Effector memory CD8-positive, alpha-beta T cell (primary cell): Measurements from ENCODE around the gene EMSY.

Source experiments
- ATAC-seq: fragments of 150-1000 bp; cut with Tn5 transposase; replicated peaks from 2 replicates; pipeline ENCODE4 v1.10.0; 2021; ENCODE audit warnings: mild to moderate bottlenecking, moderate library complexity
- DNase-seq, 3 experiments: peaks; one replicate each; pipeline ENCODE4 v3.0.0; 2021
- H3K27ac Mint-ChIP-seq, 2 donors: one replicate each; pipeline ENCODE4 v1.8.0; 2022; ENCODE audit warnings: mild to moderate bottlenecking in 2 of 2, mixed read lengths in 2 of 2, moderate library complexity in 2 of 2
- H3K27me3 Mint-ChIP-seq, 2 donors: one replicate each; pipeline ENCODE4 v1.8.0; 2022; ENCODE audit warnings: mixed read lengths in 2 of 2
- H3K36me3 Mint-ChIP-seq: one replicate; pipeline ENCODE4 v1.8.0; 2022; ENCODE audit warnings: mild to moderate bottlenecking, moderate library complexity, mixed read lengths; ENCODE audit not compliant: insufficient read depth
- H3K4me1 Mint-ChIP-seq, 2 donors: one replicate each; pipeline ENCODE4 v1.8.0; 2022; ENCODE audit warnings: low read depth in 2 of 2, mixed read lengths in 2 of 2
- H3K4me3 Mint-ChIP-seq, 2 donors: one replicate each; pipeline ENCODE4 v1.8.0; 2022; ENCODE audit warnings: mild to moderate bottlenecking in 2 of 2, mixed read lengths in 2 of 2, moderate library complexity in 2 of 2
- H3K9me3 Mint-ChIP-seq, 2 donors: one replicate each; pipeline ENCODE4 v1.8.0; 2022; ENCODE audit warnings: mixed read lengths in 2 of 2

Gene EMSY

DNA sequence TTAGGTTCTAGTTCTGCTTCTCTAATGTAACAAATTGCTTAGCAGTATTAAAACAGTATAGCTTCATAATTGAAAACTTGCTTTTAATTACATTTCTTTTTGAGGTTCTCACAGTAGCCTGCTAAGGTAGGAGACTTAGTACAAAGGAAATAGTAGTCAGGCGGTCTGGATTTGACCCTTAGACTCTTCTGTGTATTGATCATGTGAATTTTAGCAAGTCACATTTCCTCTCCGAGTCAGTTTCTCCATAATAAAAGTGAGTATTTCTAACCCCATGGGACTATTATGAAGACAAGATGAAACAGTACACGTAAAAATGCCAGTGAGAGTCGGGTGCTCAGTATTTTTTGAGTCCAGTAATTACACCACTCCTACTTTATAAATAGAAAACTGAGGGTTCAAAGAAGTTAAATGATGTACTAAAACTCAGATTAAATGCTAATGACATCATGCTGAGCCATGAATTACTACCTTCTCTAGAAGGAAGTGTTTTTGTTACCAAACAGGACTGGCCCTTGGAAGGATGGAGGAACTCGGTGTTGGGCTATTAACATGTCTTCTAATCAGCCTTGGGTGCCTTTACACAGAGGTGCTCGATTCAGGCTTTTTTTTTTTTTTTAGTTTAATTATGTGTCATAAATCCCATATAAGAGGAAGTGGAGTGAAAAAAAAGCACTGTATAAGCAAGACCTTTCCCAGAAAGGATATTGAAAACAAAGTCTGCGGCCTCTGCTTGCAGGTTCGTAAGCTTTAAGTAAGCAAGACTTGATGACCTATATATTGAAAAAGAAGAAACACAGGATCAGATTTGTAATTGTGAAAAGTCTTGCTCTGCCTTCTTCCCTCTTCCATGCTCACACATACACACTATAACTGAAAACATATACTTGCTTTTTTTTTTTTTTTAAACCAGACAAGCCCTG is 109.0 kb downstream of the EMSY start:
- Mint-ChIP-seq H3K27ac (no peak overlapping the region), H3K4me1 (no peaks in the 10 kb centered on the region), H3K4me3 (no peak overlapping the region), H3K27me3 (no peaks in the 10 kb centered on the region), H3K9me3 (no peaks in the 10 kb centered on the region), H3K36me3 (peaks cover 2% of the 10 kb centered on the region)
- no peak for DNase-seq
- ATAC-seq, result no peak

DNA sequence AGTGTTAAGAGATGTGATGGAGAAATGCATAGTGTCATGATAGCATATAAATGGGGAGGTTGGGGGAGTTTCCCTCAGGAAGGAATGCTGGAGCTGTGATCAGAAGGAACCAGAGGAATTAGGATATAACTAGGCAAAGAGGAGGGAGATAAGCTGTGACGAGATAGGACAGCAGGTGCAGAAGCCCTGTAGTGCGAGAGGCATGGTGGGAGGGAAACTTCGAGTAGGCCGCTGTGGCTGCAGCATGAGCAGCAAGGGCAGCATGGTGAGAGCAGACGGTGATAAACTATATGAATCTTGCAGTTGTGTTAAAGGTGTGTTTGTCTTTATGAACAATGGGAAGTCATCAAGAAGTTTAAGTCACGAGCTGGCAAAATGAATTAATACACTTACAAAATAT is 109.9 kb downstream of the EMSY start:
- DNase-seq, result no peak
- H3K4me3 Mint-ChIP-seq, result no peak overlapping the region
- no peaks in the 10 kb centered on the region for H3K9me3 Mint-ChIP-seq
- H3K36me3 Mint-ChIP-seq, result peaks cover 2% of the 10 kb centered on the region
- H3K27me3 Mint-ChIP-seq, result no peaks in the 10 kb centered on the region
- no peak overlapping the region for H3K27ac Mint-ChIP-seq
- ATAC-seq, result no peak
- H3K4me1 Mint-ChIP-seq, result no peaks in the 10 kb centered on the region

DNA sequence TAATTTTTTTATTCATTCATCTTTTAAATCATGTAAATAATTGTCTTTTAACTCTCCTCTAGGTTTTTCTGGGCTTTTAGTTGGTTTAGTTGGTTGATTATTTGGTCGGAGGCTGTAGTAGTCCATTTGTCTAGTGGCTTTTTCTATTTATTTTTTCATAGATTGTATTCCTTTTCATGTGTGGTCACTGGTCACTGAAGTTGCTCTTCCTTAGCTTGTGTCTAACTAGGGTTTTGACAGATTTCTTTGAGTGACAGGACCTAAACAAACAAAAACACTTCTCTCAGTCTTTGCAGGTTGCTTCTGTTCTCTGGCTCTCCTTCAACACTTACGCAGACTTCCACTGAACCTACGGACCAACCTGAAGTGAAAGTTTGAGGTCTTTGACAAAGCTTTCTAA is 112.6 kb downstream of the EMSY start:
- no peaks in the 10 kb centered on the region for H3K4me1 Mint-ChIP-seq

DNA sequence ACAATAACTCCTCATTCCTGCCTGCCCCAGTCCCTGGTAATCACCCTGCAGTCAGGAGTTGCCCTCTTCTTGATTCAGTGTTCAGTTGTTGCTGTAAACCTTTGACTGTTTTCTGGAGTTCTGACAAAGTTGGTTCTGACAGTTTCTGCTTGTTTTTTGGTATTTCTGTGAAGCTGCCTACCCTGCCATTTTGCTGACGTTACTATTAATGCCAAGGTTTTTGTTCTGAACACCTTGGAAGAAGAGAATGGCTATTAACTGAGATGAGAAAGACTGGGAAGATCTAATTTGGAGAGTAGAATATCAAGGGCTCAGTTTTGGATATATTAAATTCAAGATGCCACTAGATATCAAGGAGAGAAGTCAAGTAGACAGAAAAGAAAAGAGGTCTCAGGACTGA is 113.7 kb downstream of the EMSY start:
- DNase-seq, result no peak

More for the DNA sequence above, 112.6 kb downstream of the EMSY start:
- no peak for ATAC-seq
- Mint-ChIP-seq H3K4me3 (no peak overlapping the region), H3K27me3 (peaks cover 0 to 7% of the 10 kb centered on the region in 2 donors), H3K27ac (no peak overlapping the region), H3K9me3 (no peaks in the 10 kb centered on the region), H3K36me3 (peaks cover 2% of the 10 kb centered on the region)
- DNase-seq, result no peak

DNA sequence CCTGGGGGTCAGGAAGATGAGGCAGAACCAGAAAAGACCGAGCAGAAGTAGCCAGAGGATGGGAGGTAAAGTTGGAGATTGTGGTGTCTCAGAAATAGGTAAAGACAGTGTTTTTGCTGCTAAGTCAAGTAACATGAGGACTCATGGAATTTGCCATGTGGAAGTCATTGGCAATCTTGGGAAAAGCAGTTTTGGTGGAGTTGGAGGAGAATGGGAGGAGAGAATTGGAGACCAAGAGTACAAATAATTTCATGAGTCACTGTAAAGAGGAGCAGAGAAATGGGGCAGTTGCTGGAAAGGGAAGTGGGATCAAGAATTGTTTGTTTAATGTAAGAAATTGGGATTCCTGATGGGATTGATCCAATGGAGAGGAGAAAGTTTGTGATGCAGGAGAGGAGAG is 114.1 kb downstream of the EMSY start:
- Mint-ChIP-seq H3K4me1 (no peaks in the 10 kb centered on the region), H3K4me3 (no peak overlapping the region), H3K36me3 (peaks cover 2% of the 10 kb centered on the region), H3K27ac (no peak overlapping the region), H3K9me3 (no peaks in the 10 kb centered on the region), H3K27me3 (peaks cover under 1 to 9% of the 10 kb centered on the region in 2 donors)
- DNase-seq, result no peak
- no peak for ATAC-seq

More for the DNA sequence above, 113.7 kb downstream of the EMSY start:
- Mint-ChIP-seq H3K27me3 (peaks cover 0 to 9% of the 10 kb centered on the region in 2 donors), H3K27ac (no peak overlapping the region), H3K4me1 (no peaks in the 10 kb centered on the region), H3K4me3 (no peak overlapping the region), H3K36me3 (peaks cover 2% of the 10 kb centered on the region), H3K9me3 (no peaks in the 10 kb centered on the region)
- no peak for ATAC-seq

DNA sequence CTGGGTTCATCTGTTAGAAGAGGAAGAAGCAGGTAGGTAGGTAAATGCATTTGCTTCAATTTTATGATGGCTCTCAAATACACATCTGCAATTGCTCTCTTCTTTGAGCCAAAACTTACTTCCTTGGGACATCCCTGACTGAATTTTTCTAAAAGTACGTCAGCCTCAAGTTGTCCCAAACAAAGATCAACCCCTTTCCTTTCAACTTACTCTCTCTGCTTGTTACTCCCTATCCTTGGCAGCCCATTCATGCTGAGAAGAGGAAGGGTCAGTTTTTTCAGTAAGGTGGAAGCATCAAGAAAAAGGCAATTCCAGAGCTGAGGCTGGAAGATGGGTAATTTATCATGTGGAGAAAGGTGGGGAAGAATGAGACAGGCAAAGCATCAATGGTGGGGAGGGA is 114.5 kb downstream of the EMSY start:
- no peak for ATAC-seq

DNA sequence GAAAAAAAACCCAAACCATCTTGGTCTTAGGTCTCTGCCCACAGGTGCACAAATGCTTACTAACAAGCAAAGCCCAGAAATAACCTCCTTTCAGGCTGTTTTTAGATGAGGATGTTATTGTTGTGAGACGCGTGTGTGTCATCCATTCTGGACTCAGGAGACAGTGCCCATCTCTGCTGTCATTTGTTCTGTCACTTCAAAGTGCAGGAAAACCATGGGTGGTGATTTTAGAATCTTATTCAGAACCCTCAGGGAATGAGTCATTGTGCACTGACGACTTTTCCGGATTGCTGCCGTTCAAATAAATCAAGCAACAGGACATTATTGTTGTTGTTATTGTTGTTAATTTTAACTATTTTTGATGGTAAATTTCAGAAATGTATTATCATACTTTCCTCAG is 115.4 kb downstream of the EMSY start:
- Mint-ChIP-seq H3K27ac (no peak overlapping the region), H3K36me3 (peaks cover 2% of the 10 kb centered on the region), H3K4me3 (no peak overlapping the region), H3K4me1 (no peaks in the 10 kb centered on the region), H3K27me3 (peaks cover 9 to 13% of the 10 kb centered on the region in 2 donors), H3K9me3 (no peaks in the 10 kb centered on the region)
- DNase-seq, result no peak
- ATAC-seq, result peak; percentile 43

More for the DNA sequence above, 114.5 kb downstream of the EMSY start:
- peaks cover 5 to 9% of the 10 kb centered on the region in 2 donors for H3K27me3 Mint-ChIP-seq
- no peak overlapping the region for H3K27ac Mint-ChIP-seq
- H3K4me1 Mint-ChIP-seq, result no peaks in the 10 kb centered on the region
- H3K36me3 Mint-ChIP-seq, result peaks cover 2% of the 10 kb centered on the region
- no peak for DNase-seq
- H3K9me3 Mint-ChIP-seq, result no peaks in the 10 kb centered on the region
- no peak overlapping the region for H3K4me3 Mint-ChIP-seq

DNA sequence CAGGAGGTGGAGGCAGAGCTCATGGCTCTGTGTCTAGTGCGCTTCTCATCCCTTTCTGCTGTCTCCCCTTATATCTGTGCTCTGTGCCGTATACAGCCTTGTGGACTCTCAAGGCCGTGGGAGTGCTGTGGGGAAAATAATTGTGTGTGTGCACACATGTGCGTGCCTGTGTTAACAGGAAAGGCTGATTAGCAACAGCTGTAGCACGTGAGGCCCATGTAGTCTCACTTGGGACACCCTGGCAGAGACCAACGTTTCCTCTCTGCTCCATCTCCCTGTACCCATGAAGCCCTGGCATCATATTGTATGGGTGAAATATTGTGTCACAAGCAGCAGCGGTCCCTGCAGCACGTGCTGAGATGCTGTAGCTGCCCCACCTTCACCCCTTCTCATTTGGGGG is 116.4 kb downstream of the EMSY start:
- Mint-ChIP-seq H3K27ac (no peak overlapping the region), H3K27me3 (peaks cover 9 to 13% of the 10 kb centered on the region in 2 donors), H3K9me3 (no peaks in the 10 kb centered on the region), H3K4me3 (no peak overlapping the region), H3K36me3 (peaks cover 2% of the 10 kb centered on the region), H3K4me1 (no peaks in the 10 kb centered on the region)
- ATAC-seq (no peak), DNase-seq (no peak)

DNA sequence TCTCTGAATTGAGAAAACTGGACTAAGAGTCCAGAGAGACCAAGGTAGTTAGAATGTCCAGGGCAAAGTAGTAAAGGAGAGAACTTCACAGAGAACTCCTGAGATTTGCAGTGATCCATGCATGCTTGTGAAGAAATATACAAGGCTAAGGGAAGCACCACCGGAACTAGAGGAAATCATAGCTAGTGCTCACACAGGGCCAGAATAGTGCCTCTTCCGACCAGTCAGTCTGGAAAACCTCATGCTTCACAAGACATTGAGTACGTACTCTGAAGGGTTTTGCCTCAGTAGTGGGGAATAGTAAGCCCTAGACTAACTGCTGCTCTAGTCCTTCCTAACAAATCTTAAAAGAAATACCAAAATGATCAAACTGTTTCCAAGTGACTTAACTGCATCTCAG is 117.7 kb downstream of the EMSY start:
- H3K27ac Mint-ChIP-seq, result no peak overlapping the region
- H3K36me3 Mint-ChIP-seq, result no peaks in the 10 kb centered on the region
- DNase-seq (no peak), ATAC-seq (no peak)
- H3K4me3 Mint-ChIP-seq, result no peak overlapping the region
- no peaks in the 10 kb centered on the region for H3K9me3 Mint-ChIP-seq
- H3K4me1 Mint-ChIP-seq, result no peaks in the 10 kb centered on the region
- peaks cover 9 to 13% of the 10 kb centered on the region in 2 donors for H3K27me3 Mint-ChIP-seq

DNA sequence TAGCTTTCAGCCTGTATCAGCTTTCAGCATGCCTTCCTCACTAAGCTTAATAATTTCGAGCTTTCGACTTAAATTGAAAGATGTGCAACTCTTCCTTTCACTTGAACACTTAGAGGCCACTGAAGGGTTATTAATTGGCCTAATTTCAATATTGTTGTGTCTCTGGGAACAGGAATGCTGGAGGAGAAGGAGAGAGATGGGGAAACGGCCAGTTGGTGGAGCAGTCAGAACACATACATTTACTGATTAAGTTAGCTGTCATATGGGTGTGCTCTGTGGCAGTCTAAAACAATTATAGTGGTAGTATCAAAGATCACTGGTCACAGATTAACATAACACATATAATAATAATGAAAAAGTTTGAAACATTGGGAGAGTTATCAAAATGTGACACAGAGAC is 119.5 kb downstream of the EMSY start:
- no peaks in the 10 kb centered on the region for H3K9me3 Mint-ChIP-seq
- no peaks in the 10 kb centered on the region for H3K36me3 Mint-ChIP-seq
- H3K27me3 Mint-ChIP-seq, result peaks cover 13% of the 10 kb centered on the region in 2 donors
- DNase-seq (no peak), ATAC-seq (no peak)
- H3K4me1 Mint-ChIP-seq, result no peaks in the 10 kb centered on the region
- H3K4me3 Mint-ChIP-seq, result no peak overlapping the region
- no peak overlapping the region for H3K27ac Mint-ChIP-seq

DNA sequence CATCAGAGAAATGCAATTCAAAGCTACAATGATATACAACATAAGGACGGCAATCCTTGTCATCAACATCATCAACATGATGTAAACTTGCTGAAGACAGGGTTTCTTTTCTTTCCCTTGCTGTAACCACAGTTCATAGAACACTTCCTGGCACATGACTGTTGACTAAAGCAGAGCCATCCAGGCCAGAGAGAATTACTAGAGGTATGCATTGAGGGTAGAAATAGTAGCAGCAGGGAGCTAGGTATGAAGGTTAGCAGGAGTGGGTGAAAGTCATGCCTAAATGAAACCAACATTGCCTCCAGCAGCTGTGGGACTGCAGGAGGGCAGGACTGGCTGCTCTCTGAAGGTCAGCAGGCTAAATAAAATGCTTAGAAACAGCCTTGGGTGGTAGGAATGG is 122.0 kb downstream of the EMSY start:
- Mint-ChIP-seq H3K36me3 (no peaks in the 10 kb centered on the region), H3K27ac (no peak overlapping the region), H3K27me3 (peaks cover 12 to 13% of the 10 kb centered on the region in 2 donors), H3K9me3 (no peaks in the 10 kb centered on the region), H3K4me3 (no peak overlapping the region), H3K4me1 (no peaks in the 10 kb centered on the region)
- ATAC-seq (no peak), DNase-seq (no peak)

DNA sequence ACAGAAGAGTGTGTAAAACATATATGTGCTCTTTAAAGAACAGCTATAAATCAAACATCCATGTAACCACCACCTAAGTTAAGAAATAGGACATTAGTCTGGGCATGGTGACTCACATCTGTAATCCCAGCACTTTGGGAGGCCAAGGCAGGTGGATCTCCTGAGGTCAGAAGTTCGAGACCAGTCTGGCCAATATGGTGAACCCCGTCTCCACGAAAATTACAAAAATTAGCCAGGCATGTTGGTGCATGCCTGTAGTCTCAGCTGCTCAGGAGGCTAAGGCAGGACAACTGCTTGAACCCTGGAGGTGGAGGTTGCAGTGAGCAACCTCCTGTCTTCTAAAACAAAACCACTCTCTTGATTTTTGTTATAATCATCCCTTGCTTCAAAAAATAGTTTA is 122.4 kb downstream of the EMSY start:
- no peak overlapping the region for H3K27ac Mint-ChIP-seq
- DNase-seq (no peak), ATAC-seq (no peak)
- H3K27me3 Mint-ChIP-seq, result peaks cover 8 to 13% of the 10 kb centered on the region in 2 donors
- H3K9me3 Mint-ChIP-seq, result no peaks in the 10 kb centered on the region
- H3K4me3 Mint-ChIP-seq, result no peak overlapping the region
- no peaks in the 10 kb centered on the region for H3K36me3 Mint-ChIP-seq
- no peaks in the 10 kb centered on the region for H3K4me1 Mint-ChIP-seq

DNA sequence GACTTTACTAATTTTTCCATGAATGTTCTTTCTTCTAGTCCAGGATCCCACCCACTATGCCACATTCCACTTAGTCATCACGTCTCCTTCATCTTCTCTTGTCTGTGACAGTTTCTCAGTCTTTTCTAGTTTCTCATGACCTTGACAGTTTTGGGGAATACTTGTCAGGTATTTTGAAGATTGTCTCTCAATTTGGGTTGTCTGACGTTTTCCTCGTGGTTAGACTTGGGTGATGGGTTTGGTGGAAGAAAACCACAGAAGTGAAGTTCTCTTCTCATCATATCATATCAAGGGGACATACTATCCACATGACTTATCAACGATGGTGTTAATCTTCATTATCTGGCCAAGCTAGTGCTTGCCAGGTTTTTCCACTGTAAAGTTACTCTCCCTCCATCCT is 123.3 kb downstream of the EMSY start:
- ATAC-seq, result no peak
- DNase-seq, result no peak
- H3K4me3 Mint-ChIP-seq, result no peak overlapping the region
- H3K27me3 Mint-ChIP-seq, result peaks cover 10 to 13% of the 10 kb centered on the region in 2 donors
- H3K4me1 Mint-ChIP-seq, result no peaks in the 10 kb centered on the region
- no peaks in the 10 kb centered on the region for H3K9me3 Mint-ChIP-seq
- H3K27ac Mint-ChIP-seq, result no peak overlapping the region
- no peaks in the 10 kb centered on the region for H3K36me3 Mint-ChIP-seq

DNA sequence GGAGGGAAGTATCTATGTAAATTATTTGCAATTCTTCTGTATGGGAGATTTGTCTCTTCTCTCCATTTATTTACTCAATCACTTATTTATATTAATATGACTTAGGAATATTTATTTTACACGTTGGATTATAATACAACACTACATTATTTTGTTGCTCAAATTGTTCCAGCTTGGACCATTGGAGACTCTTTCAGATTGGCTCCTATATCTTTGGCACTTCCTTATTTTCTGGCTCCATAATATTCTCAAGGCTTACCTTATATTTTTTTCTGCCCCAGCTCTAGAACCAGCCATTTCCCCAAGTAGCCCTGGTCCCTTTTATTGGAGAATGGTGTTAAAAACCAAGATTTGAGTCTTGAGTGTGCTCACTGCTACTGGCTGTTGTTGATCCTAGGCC is 123.8 kb downstream of the EMSY start:
- H3K36me3 Mint-ChIP-seq, result no peaks in the 10 kb centered on the region
- no peaks in the 10 kb centered on the region for H3K4me1 Mint-ChIP-seq
- no peaks in the 10 kb centered on the region for H3K9me3 Mint-ChIP-seq
- no peak for ATAC-seq
- H3K4me3 Mint-ChIP-seq, result no peak overlapping the region
- H3K27me3 Mint-ChIP-seq, result peaks cover 10 to 13% of the 10 kb centered on the region in 2 donors
- no peak overlapping the region for H3K27ac Mint-ChIP-seq
- no peak for DNase-seq
